Stimulated activated CD8-positive, alpha-beta memory T cell treated with anti-CD3 and anti-CD28 coated beads, Interleukin-12 subunit alpha, Interleukin-12 subunit beta, amount 100 ng/mL, for 24 hours (primary cell): ENCODE measurements around the gene NKIRAS2.

Source experiments
- DNase-seq: peaks from one replicate; pipeline ENCODE4 v3.0.0-alpha.2; 2020; ENCODE audit errors: extremely low read depth

The NKIRAS2 gene

GRCh38 chr17:42055027-42055426 is 35.1 kb downstream of the NKIRAS2 start:
- no peak for DNase-seq

GRCh38 chr17:42055496-42055895 is 35.6 kb downstream of the NKIRAS2 start:
- DNase-seq, result no peak

GRCh38 chr17:42056635-42057034 is 36.7 kb downstream of the NKIRAS2 start:
- DNase-seq, result no peak

- no peak for DNase-seq
These were observed 38.2 kb downstream of the NKIRAS2 start for GRCh38 chr17:42058063-42058462.

GRCh38 chr17:42059815-42060214 is 39.9 kb downstream of the NKIRAS2 start:
- no peak for DNase-seq

GRCh38 chr17:42060231-42060630 is 40.3 kb downstream of the NKIRAS2 start:
- DNase-seq, result no peak

GRCh38 chr17:42061646-42062487 is 42.0 kb downstream of the NKIRAS2 start:
- no peak for DNase-seq

- no peak for DNase-seq
These were observed 42.8 kb downstream of the NKIRAS2 start for GRCh38 chr17:42062681-42063080.

- no peak for DNase-seq
These were observed 45.3 kb downstream of the NKIRAS2 start for GRCh38 chr17:42065201-42065600.

- DNase-seq, result peak; percentile 31
These were observed 47.6 kb downstream of the NKIRAS2 start for GRCh38 chr17:42067371-42068091.

- no peak for DNase-seq
These were observed 49.1 kb downstream of the NKIRAS2 start for GRCh38 chr17:42068979-42069378.

GRCh38 chr17:42071810-42072209 is 51.9 kb downstream of the NKIRAS2 start:
- DNase-seq, result no peak

GRCh38 chr17:42072323-42073187 is 52.7 kb downstream of the NKIRAS2 start:
- no peak for DNase-seq
